Right ventricle myocardium superior (tissue), 1 donor: ENCODE measurements around the gene SLC1A5. TPM values are rescaled to one million over a fixed set of nuclear protein-coding genes. Genes with fewer than 3 reads are reported as not detected.

Source experiments
- ATAC-seq: fragments of 200-7000 bp; cut with Tn5 transposase; one replicate; pipeline ENCODE4 v1.9.1; 2020; ENCODE audit warnings: mild to moderate bottlenecking; ENCODE audit not compliant: poor library complexity
- DNase-seq: peaks from one replicate; pipeline ENCODE4 v3.0.0-alpha.2; 2020
- intact Hi-C: fragments of 100-400 bp; cut with DNase I; formaldehyde crosslinking; loops from one replicate; pipeline ENCODE4 v1.11.2; 2022
- total RNA-seq: library from RNA; stranded (reverse); fragmentation: NEBNext Ultra II Directional; extraction: Animal tissue kit (Norgen Biotek cat#: 25700); gene quantifications from one replicate; pipeline ENCODE4 v1.2.1, GENCODE V29; 2021
- donor health status: DM: no; HTN: yes; CAD: no; lungs with severe emphysema.

SLC1A5 gene
- total RNA-seq, 1 donor from 2014 or later, result 7.0 TPM

DNA sequence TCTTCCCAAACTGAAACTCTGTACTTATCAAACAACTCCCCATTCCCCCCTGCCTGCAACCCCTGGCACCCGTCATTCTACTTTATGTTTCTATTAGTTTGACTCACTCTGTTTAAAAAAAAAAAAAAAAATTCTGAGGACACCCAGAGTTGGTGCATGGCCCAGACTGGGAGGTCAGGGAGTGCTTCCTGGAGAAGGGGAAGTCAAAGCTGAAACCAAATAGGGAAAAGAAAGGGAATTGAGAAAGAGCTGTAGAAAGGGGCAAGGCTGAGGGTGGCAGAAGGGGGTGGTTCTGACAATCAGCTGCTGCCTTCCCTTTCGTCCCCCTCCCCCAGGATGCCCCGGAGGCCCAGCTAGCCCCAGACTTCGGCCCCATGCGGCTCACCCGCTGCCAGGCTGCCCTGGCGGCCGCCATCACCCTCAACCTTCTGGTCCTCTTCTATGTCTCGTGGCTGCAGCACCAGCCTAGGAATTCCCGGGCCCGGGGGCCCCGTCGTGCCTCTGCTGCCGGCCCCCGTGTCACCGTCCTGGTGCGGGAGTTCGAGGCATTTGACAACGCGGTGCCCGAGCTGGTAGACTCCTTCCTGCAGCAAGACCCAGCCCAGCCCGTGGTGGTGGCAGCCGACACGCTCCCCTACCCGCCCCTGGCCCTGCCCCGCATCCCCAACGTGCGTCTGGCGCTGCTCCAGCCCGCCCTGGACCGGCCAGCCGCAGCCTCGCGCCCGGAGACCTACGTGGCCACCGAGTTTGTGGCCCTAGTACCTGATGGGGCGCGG is 33.1 kb downstream of the SLC1A5 start:
- intact Hi-C loops, result loop anchor here (10.0 kb wide), 1 partner anchor 280 kb away; no protein-coding TSS in a partner anchor
- ATAC-seq, result no peak
- no peak for DNase-seq

DNA sequence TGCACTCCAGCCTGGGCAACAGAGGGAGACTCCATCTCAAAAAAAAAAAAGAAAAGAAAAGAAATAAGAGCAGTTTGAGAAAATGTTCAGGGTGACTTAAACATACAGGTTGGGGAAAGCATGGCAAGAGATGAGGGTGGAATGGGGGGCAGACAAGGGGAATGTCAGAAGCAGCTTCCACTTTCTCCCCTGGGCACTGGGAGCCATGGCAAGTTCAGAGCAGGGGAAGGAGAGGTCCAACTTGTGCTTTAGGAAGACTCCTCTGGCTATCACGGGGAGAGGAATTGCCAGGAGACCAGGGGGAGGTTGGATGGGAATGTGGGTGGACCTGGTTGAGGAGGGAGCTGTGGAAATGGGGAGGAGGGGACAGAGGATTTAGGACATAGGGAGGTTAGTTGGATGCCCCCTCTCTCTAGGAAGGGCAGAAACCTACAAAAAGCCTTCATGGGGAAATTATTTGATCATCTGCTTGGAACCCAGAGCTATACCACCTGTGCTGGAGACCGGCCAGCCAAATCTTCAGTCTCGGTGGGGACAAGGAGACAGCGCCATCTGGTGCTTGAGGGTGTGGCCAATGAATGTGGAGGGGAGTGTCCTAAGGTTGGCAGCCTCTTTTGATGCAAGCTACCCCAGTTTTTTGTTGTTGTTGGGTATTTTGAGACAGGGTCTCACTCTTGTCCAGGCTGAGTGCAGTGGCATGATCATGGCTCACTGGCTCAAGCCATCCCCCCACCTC is 34.8 kb downstream of the SLC1A5 start:
- intact Hi-C loops, result loop anchor here (10.0 kb wide), 1 partner anchor 281 kb away; no protein-coding TSS in a partner anchor
- DNase-seq (peak; percentile 64), ATAC-seq (peak; percentile 16)

DNA sequence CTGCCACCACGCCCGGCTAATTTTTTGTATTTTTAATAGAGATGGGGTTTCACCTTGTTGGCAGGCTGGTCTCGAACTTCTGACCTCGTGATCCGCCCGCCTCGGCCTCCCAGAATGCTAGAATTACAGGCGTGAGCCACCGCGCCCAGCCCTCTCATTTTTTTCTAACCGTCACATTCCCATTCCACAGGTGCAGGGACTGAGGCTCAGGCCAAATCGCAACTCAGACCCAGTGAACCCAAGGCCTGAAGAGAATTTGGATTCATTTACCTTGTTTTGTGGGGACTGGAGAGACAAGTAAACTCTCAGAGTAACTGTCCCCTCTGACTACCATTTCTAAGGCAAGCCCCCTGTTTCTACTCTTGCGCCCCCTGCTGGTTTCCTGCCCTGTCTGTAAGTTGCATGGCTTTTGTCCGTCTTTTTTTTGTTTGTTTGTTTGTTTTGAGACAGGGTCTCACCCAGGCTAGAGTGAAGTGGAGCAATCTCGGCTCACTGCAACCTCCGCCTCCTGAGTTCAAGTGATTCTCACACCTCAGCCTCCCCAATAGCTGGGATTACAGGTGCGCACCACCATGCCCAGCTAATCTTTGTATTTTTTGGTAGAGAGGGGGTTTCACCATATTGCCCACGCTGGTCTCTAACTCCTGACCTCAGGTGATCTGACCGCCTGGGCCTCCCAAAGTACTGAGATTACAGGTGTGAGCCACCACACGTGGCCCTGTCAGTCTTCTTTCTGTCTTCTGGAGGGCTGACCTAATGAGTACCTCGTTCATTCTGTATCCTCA is 39.9 kb downstream of the SLC1A5 start:
- DNase-seq, result peak; percentile 83
- ATAC-seq, result no peak
- intact Hi-C loops, result no loop called here

DNA sequence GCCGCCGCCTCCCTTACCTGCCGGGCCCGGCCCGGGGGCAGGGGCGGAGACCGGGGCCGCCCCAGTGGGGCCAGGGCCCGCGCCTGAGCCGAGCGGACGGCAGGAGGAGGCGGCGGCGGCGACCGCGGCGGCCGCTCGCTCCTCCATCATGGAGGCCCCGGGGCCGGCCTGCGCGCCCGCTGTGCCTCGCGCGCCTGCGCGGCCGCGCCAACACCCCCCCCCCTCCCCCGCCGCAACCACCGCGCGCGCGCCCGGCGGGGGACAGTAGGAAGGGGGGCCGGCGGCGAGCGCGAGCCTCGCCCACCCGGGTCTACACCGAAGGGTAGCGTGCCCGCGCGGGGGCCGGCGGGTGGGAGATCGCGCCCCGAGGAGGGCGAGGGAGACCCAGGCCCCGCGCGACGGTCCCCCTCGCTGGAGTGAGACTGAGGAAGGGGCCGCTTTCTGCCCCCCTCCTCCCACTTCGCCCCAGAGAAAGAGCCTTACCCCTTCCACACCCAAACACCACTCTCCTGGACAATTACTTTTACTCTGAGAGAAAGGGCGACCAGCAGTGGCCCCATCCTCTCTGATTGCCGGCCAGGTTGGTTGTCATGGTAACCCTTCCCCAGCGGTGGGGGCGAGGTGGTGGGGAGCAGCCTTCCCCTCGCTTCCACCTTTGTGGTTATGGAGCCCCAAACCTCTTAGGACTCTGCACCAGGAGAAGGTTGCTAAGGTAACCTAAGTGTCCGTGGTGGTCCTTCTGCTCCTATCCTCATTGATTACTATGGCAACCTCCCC is 41.9 kb downstream of the SLC1A5 start, which contains the start of gene STRN4:
Gene STRN4 (minus strand): TSS at position 170 of the 777 bp plus-strand sequence. CDS start 20 bp downstream, at position 150.
- peak; percentile 76 for ATAC-seq
- intact Hi-C loops, result no loop called here
- peak; percentile 71 for DNase-seq

DNA sequence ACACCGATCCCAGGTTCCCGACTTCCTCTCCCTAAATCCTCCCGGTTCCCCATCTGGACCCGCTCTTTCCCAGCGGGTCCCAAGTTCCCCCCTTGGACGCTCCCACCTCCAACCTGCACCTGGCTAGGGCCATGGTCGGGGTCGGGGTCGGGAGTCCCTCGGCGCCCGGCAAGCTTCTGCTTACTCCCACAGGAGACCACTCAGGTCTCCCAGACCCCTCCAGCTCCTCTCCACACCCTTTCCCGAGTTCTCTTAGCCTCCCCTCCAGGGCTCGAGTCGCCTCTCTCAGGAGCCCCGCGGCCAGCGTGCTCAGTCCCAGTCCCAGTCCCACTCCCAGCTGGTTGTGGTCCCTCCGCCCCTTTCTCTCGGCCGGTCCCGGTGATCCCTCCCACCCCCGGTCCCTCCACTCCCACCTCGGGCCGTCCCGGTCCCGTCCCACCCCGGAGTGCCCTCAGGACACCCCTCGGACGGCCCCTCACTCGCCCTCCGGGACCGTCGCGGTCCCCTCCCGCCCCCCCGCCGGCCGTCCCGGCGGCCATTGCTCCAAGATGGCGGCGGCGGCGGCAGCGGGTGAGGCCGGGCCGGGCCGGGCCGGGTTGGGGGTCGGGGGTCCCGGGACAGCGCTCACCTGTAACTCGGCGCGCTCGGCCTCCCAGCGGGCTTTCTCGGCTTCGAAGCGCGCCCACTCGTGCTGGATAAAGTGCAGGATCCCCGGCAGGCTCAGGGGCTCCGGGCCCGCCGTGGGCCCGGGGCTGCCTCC is 42.7 kb downstream of the SLC1A5 start, which contains the start of gene FKRP:
Gene FKRP (plus strand): TSS at position 537 of the 760 bp plus-strand sequence. CDS start 9,394 bp downstream, outside the sequence.
- peak; percentile 58 for DNase-seq
- peak; percentile 64 for ATAC-seq
- intact Hi-C loops, result no loop called here

DNA sequence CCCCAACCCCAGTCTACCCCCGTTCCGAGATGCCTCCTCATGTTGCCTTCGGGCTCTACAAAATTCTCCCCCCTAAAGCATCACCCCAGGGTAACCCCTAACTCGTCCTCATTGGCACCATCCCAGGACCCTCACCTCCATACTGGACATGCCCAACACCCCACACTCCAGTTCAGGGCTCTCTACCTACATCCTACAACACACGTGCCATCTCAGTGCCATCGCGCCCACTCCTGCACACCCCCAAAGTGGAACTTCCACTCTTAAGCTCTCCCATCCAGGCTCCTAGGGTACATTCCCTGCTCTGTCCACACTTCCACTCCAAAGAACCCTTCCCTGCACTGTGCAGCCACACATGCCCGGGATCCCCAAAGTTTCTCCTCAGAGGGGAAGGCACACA is 43.4 kb downstream of the SLC1A5 start:
- ATAC-seq, result no peak
- no peak for DNase-seq
- intact Hi-C loops, result no loop called here

DNA sequence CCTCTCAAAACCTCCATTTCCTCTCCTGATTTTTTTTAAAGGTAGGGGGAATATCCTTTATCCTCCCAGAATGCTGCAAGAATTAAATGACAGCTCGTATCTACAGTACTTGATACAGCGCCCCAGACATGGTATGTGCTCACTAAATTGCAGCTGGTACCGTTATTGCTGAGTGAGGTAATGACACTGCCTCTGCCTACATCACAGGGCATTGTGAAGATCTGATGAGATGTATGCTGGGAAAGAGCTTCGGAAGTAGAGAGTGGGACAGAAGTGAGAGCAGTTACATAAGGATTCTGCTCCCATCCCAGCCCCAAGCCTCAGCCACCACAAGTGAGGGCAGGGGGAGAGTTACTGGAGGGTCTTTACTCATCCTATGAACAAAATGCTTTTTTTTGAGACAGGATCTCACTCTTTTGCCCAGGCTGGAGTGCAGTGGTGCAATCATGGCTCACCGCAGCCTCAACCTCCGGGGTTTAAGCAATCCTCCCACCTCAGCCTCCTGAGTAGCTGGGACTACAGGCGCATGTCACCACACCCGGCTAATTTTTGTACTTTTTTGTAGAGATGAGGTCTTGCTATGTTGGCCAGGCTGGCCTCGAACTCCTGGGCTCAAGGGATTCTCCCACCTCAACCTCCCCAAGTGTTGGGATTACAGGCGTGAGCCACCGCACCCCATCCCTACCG is 44.2 kb downstream of the SLC1A5 start:
- ATAC-seq (no peak), DNase-seq (no peak)
- intact Hi-C loops, result no loop called here

DNA sequence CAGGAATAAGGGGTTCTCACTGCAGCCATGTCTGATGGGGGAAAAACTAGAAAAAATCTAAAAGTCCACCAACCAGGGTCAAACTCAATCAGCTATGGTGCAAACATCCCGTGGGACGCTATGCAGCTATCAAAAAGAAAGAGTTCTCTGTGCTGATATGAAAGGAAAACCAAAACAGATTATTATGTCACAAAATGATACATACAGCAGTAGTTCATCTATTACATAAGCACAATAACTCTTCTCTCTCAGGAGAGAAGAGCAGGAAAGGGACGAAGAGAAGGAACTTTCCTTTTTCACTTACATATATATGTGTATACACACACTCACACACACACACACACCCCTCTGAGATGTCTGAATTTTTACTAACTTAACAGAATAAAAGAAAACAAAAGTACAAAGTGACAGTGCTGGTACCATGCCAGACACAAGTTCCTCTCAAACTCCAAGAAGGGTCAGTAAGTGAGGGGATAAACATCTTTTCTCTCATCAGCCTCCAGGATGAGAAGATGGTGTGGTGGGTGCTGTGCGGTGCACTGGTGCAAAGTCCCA is 45.4 kb downstream of the SLC1A5 start:
- intact Hi-C loops, result no loop called here
- ATAC-seq (no peak), DNase-seq (no peak)

DNA sequence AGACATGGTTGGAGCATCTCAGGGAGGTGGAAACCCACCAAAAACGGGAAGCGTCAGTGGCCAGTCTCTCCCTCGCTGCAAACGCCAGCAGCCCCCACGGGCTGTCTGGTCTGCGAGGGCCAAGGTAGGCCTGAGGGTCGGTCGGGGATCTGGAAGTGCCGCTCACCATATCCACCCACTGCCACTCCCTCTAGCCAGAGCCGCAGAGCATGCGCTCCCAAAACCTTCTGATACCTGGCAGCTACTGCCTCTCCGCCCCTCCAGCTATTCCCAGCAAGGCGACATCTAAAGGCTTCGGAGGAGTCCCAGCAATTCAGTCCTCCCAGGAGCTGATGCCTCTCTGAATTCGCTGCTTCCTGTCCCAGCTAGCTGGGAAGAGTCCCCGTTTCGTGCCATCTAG is 46.9 kb downstream of the SLC1A5 start:
- ATAC-seq (no peak), DNase-seq (no peak)
- intact Hi-C loops, result no loop called here

DNA sequence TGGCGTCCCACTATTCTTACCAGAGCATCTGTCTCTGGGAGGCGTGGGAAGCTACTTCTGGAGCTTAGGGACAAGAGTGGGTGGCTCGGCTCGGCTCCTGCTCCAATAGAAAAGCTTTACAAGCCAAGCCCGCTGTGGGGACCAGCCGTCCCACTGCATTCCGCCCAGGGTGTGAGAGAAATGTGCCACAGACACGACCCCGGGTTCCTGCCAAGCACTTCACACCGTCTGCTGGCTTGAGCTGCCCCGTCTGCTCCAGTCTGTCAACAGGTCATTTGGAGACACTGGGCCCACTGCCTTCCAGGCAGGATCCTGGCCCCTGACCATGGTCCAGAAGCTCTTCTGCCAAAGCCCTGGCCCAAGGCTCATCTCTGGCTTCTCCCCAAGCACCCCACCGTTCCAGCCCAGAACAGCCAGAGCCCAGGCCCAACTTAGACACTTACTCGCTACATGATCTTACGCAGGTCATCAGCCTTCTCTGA is 49.1 kb downstream of the SLC1A5 start:
- intact Hi-C loops, result loop anchor here (10.0 kb wide), 1 partner anchor 135 kb away; the partner anchor contains the start of gene CALM3
- DNase-seq (peak; percentile 91), ATAC-seq (peak; percentile 91)

DNA sequence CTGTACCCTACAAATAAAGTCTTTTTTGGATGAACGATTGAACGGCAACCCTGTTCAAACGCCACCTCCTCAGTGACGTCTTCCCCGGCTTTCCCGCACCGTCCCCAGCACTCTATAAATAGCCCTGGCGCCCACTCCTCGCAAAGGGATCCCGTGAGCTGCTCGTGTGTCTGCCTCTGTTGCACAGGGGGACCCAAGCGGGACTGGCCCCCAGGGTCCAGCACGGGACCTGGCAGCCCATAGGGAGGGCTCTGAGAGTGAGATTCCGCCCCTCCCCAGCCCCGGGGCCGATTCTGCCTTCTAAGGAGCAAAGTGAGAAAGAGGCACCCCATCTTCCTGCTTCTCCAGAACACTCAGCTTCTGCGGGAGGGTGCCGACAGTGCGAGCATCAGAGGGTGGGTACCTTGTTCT is 50.6 kb downstream of the SLC1A5 start:
- DNase-seq, result no peak
- no peak for ATAC-seq
- intact Hi-C loops, result loop anchor here (10.0 kb wide), 1 partner anchor 133 kb away; the partner anchor contains the start of gene CALM3

DNA sequence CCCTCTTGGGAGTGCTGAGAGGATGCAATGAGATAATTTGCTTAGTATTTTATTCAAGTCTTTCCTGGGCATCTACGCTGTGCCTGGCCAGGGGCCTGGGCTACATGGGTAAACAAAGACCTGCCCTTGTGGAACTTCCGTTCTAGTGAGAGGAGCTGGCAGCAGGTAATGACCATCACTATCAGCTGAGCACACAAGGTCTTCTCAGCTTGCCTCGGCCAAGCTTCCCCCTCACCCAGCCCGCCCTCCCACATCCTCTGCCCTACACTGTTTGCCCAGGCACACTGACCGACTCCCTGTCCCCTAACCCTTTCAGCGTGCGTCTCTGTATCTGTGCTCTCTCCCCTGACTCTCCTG is 51.1 kb downstream of the SLC1A5 start:
- no peak for ATAC-seq
- DNase-seq, result no peak
- intact Hi-C loops, result loop anchor here (10.0 kb wide), 1 partner anchor 132 kb away; the partner anchor contains the start of gene CALM3

DNA sequence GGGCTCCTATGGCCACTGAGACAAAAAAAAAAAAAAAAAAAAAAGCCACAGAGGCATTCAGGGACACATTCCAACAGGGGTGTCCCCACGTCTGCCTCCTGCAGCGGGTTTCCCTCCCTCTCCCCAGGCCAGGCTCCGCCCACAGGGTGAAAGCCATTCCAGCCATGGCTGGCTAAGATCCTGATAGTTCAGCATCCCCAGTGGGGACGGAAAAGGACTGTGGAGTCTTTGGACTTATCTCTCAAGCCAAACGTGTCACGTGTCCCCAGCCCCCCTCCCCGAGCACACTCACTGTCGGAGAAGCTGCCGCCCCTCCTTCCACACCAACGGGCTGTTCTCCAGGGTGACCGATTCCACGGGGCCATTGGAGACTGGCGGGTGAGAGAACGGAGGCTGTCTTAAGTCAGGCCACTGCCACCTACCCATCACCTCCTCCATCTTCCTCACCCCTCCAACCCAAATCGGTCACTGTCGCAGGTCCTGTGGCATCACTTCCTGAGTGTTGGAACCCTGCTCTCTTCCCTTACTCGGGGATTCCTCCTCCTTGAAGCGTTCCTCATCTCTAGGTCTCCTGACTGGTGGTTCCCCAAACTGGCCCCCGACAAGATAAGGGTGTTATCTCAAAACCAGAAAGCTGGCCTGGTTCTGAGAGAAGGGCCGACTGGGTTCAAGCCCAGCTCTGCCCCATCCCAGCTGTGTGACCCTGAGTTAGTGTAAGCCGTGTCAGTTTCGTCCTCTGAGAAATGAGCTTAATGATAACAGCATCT is 51.7 kb downstream of the SLC1A5 start:
- ATAC-seq, result peak; percentile 16
- intact Hi-C loops, result loop anchor here (10.0 kb wide), 1 partner anchor 132 kb away; the partner anchor contains the start of gene CALM3
- peak; percentile 75 for DNase-seq

DNA sequence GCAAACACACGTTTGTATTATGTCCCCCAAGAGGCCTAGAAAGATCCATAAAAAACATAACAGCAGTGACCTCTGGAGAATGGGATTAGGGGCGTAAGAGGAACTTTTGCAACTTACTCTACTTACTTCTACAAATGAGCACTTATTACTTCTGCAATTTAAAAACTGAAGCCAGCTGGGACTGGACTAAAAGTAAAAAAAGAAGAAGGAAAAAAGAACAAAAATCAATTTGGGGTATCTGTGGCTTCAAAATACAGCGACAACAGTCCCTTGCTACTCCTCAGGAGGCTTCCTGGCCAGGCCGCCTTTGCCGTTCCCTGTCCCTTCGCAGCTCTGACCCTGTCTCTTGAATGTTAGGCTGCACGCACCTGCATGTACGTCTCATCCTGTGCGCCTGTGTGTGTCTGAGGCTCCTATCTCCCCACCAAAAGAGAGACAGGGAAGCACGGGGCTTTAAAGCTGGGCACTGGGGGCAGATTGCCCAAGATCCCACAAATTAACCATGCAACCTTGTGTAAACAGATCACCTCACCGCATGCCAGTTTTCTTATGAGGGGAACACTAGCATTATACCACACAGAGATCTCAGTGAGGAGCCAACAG is 54.6 kb downstream of the SLC1A5 start:
- intact Hi-C loops, result loop anchor here (10.0 kb wide), 1 partner anchor 129 kb away; the partner anchor contains the start of gene CALM3
- DNase-seq, result peak; percentile 43
- ATAC-seq, result no peak
